Keratinocyte (primary cell): ENCODE measurements around the gene CYB5R4. TPM values are rescaled to one million over a fixed set of nuclear protein-coding genes. Genes with fewer than 3 reads are reported as not detected.
A peak's percentile ranks its signal among the peaks of the same experiment; 100 is the strongest.

Source experiments
- DNase-seq: peaks from one replicate; pipeline ENCODE4 v3.0.0-alpha.2; 2011; ENCODE audit warnings: low read depth, missing footprints, low spot score
- FAIRE-seq: peaks from 2 replicates; lab custom pipeline; 2011; peaks lifted over from hg19 to GRCh38; lab: Jason Lieb, UNC
- H2AFZ ChIP-seq: 2 replicates; pipeline ENCODE4 v1.6.0; 2012; ENCODE audit warnings: low read length, control low read depth, inconsistent platforms; ENCODE audit not compliant: control insufficient read depth
- H3K27ac ChIP-seq: 2 replicates; pipeline ENCODE4 v1.5.1; 2011; ENCODE audit warnings: low read length; ENCODE audit not compliant: control insufficient read depth, insufficient read depth
- H3K27me3 ChIP-seq: 3 replicates; pipeline ENCODE4 v1.6.0; 2011; ENCODE audit warnings: low read length; ENCODE audit not compliant: control insufficient read depth, insufficient read depth; ENCODE audit errors: extremely low read depth
- H3K36me3 ChIP-seq, 2 experiments: 2 replicates in 1 of 2; 3 replicates in 1 of 2; pipeline ENCODE4 v1.5.1; 2011; ENCODE audit warnings: low read length in 2 of 2, mild to moderate bottlenecking in 1 of 2; ENCODE audit not compliant: control insufficient read depth in 2 of 2, insufficient read depth in 2 of 2; ENCODE audit errors: extremely low read depth in 1 of 2
- H3K4me1 ChIP-seq: 3 replicates; pipeline ENCODE4 v1.5.1; 2011; ENCODE audit warnings: low read length; ENCODE audit not compliant: control insufficient read depth, insufficient read depth; ENCODE audit errors: extremely low read depth
- H3K4me2 ChIP-seq: 3 replicates; pipeline ENCODE4 v1.6.0; 2011; ENCODE audit warnings: low read depth, low read length; ENCODE audit not compliant: control insufficient read depth, insufficient read depth; ENCODE audit errors: extremely low read depth
- H3K4me3 ChIP-seq, 3 experiments: fragments of 200-600 bp in 1 of 3; sonication (generic) in 1 of 3; 2 replicates in 2 of 3; 3 replicates in 1 of 3; pipeline ENCODE4 v1.5.1; 2011 to 2016; ENCODE audit warnings: low read length in 3 of 3, mild to moderate bottlenecking in 3 of 3, control low read depth in 2 of 3, inconsistent platforms in 1 of 3, low read depth in 1 of 3, mixed read lengths in 1 of 3, mixed run types in 1 of 3, moderate library complexity in 1 of 3; ENCODE audit not compliant: control insufficient read depth in 2 of 3, insufficient read depth in 2 of 3; ENCODE audit errors: extremely low read depth in 1 of 3
- H3K79me2 ChIP-seq: 2 replicates; pipeline ENCODE4 v1.6.0; 2012; ENCODE audit warnings: low read length; ENCODE audit not compliant: control insufficient read depth, insufficient read depth
- H3K9ac ChIP-seq: 3 replicates; pipeline ENCODE4 v1.6.0; 2011; ENCODE audit warnings: low read length; ENCODE audit not compliant: control insufficient read depth, insufficient read depth; ENCODE audit errors: extremely low read depth
- H3K9me1 ChIP-seq: 3 replicates; pipeline ENCODE4 v1.6.0; 2011; ENCODE audit warnings: low read length; ENCODE audit not compliant: control insufficient read depth, insufficient read depth; ENCODE audit errors: extremely low read depth
- H3K9me3 ChIP-seq: 2 replicates; pipeline ENCODE4 v1.5.1; 2012; ENCODE audit warnings: low read depth, low read length; ENCODE audit not compliant: control insufficient read depth
- H4K20me1 ChIP-seq: 3 replicates; pipeline ENCODE4 v1.6.0; 2011; ENCODE audit warnings: low read length; ENCODE audit not compliant: control insufficient read depth, insufficient read depth; ENCODE audit errors: extremely low read depth
- CTCF ChIP-seq, 3 experiments: IDR thresholded peaks in 1 of 3; conservative IDR thresholded peaks in 1 of 3; optimal IDR thresholded peaks in 1 of 3; 2 replicates in 2 of 3; 3 replicates in 1 of 3; pipeline versions ENCODE3 to v1.5.1; 2011; ENCODE audit warnings: low read length in 3 of 3, mild to moderate bottlenecking in 3 of 3, moderate library complexity in 2 of 3, control low read depth in 1 of 3, inconsistent platforms in 1 of 3; ENCODE audit not compliant: insufficient read depth in 2 of 3; ENCODE audit errors: extremely low read depth in 1 of 3
- EZH2 ChIP-seq: IDR thresholded peaks from one replicate; pipeline ENCODE4 v1.6.1; 2012; ENCODE audit warnings: inconsistent platforms, mild to moderate bottlenecking, low read length, moderate library complexity
- dilution Hi-C: fragments of 300-500 bp; cut with MboI; formaldehyde crosslinking; loops from one replicate; pipeline ENCODE4 v1.7.0; 2020; ENCODE audit warnings: low sequenced_read_pairs; ENCODE audit not compliant: extremely low pct_ligation_motif_present
- polyA plus RNA-seq, 5 experiments: library from polyadenylated mRNA; depleted of rRNA in 3 of 5; stranded (reverse) in 3 of 5; stranded (forward) in 1 of 5; unstranded in 1 of 5; fragments of >200 nt; gene quantifications; 1 replicate in 1 of 5; 2 replicates in 3 of 5; 3 replicates in 1 of 5; pipeline versions ENCODE4 v1.2.1 to v1.2.3, GENCODE V29; 2011 to 2012; ENCODE audit warnings: missing spikeins in 2 of 5, low read depth in 1 of 5, low replicate concordance in 1 of 5

The CYB5R4 gene
- polyA plus RNA-seq, 1 donor (not counting 4 experiments of a cell fraction or from before 2014, with no cell fraction given): 14.0 TPM

- Histone ChIP-seq H3K36me3 (no peaks in the 10 kb centered on the region), H2AFZ (peak overlapping the region; percentile 99), H3K27ac (no peak overlapping the region), H4K20me1 (no peaks in the 10 kb centered on the region), H3K4me1 (peaks cover 10% of the 10 kb centered on the region), H3K4me2 (peak overlapping the region; percentile 98), H3K27me3 (no peaks in the 10 kb centered on the region), H3K9me3 (no peaks in the 10 kb centered on the region), H3K4me3 (peak overlapping the region; percentile 97 to 99 (median 99)), H3K9me1 (no peaks in the 10 kb centered on the region), H3K9ac (peak overlapping the region; percentile 83), H3K79me2 (peaks cover 17% of the 10 kb centered on the region)
- DNase-seq: no peak
- dilution Hi-C loops: no loop called here
- TF ChIP-seq CTCF (optimal IDR thresholded peaks at IDR 0.05 in 1 of 3, IDR thresholded peaks at IDR 0.05 in 1 of 3, conservative IDR thresholded peaks at IDR 0.05 in 1 of 3; ENCODE audit: extremely low read depth in 1 of 3, insufficient read depth in 2 of 3, low read length in 3 of 3) (no peak), EZH2 (no peak)
- FAIRE-seq: no peak
Observed at GRCh38 chr6:83860359-83860755, 868 bp downstream of the CYB5R4 start.

GRCh38 chr6:83860782-83861495 is 1.4 kb downstream of the CYB5R4 start:
- Histone ChIP-seq H3K4me1 (peaks cover 10% of the 10 kb centered on the region), H3K36me3 (peaks cover 0 to 1% of the 10 kb centered on the region in 2 experiments), H3K4me2 (peak overlapping the region; percentile 98), H3K4me3 (peak overlapping the region; percentile 97 to 99 (median 99)), H3K9me3 (no peaks in the 10 kb centered on the region), H2AFZ (no peak overlapping the region), H3K27me3 (no peaks in the 10 kb centered on the region), H3K9ac (no peak overlapping the region), H4K20me1 (no peaks in the 10 kb centered on the region), H3K9me1 (no peaks in the 10 kb centered on the region), H3K27ac (no peak overlapping the region), H3K79me2 (peaks cover 17% of the 10 kb centered on the region)
- no peak for DNase-seq
- dilution Hi-C loops: no loop called here
- TF ChIP-seq EZH2 (no peak), CTCF (optimal IDR thresholded peaks at IDR 0.05 in 1 of 3, IDR thresholded peaks at IDR 0.05 in 1 of 3, conservative IDR thresholded peaks at IDR 0.05 in 1 of 3; ENCODE audit: extremely low read depth in 1 of 3, insufficient read depth in 2 of 3, low read length in 3 of 3) (no peak)
- FAIRE-seq: no peak
